Measurements from ENCODE around the gene MMGT1. TPM values are rescaled to one million over a fixed set of nuclear protein-coding genes. Genes with fewer than 3 reads are reported as not detected.

The MMGT1 gene
- total RNA-seq, 1 experiment from 2014 or later = 22.6 TPM

- Histone ChIP-seq H3K14ac (ENCODE audit: insufficient read depth, low read length) (no peak overlapping the region), H2BK12ac (ENCODE audit: insufficient read length, low read depth, low read length) (no peak overlapping the region), H3K79me2 (ENCODE audit: insufficient read depth, low read length) (0 out of 2 replicates have a peak, but pooled peaks cover 2% of the 10 kb centered on the region), H3T11ph (ENCODE audit: low read length) (no peak overlapping the region), H3K4me1 (ENCODE audit: insufficient read depth, low read length) (no peaks in the 10 kb centered on the region), H3K4me2 (ENCODE audit: insufficient read depth, insufficient read length, low read length) (no peak overlapping the region), H3K23me2 (ENCODE audit: insufficient read length, low read depth, low read length, poor library complexity, severe bottlenecking) (no peaks in the 10 kb centered on the region), H2BK20ac (ENCODE audit: low read depth, low read length, poor library complexity, severe bottlenecking) (no peak overlapping the region), H4K5ac (ENCODE audit: insufficient read length, low read depth, low read length) (no peak overlapping the region), H2BK15ac (ENCODE audit: low read depth, low read length) (no peak overlapping the region), H3K56ac (ENCODE audit: insufficient read length, low read depth, low read length) (no peak overlapping the region), H3K4ac (ENCODE audit: low read depth, low read length) (no peak overlapping the region), H3K9ac (ENCODE audit: extremely low read depth, insufficient read length, low read length) (no peak overlapping the region), H3K79me1 (ENCODE audit: insufficient read depth, low read depth, low read length, poor library complexity, severe bottlenecking) (no peaks in the 10 kb centered on the region), H3K27me3 (ENCODE audit: insufficient read depth, low read length) (no peaks in the 10 kb centered on the region), H3K23ac (ENCODE audit: insufficient read length, low read depth, low read length) (no peak overlapping the region), H4K8ac (replicated peaks; ENCODE audit: insufficient read length, low read depth, low read length) (no peak overlapping the region), H3K9me3 (ENCODE audit: control insufficient read depth, low read depth, low read length) (peaks cover 47% of the 10 kb centered on the region), H2BK120ac (ENCODE audit: low read depth, low read length, poor library complexity, severe bottlenecking) (no peak overlapping the region), H2BK5ac (ENCODE audit: insufficient read length, low read length) (no peak overlapping the region), H4K20me1 (ENCODE audit: control insufficient read depth, insufficient read depth, insufficient read length) (no peaks in the 10 kb centered on the region), H3K18ac (ENCODE audit: insufficient read length, low read depth, low read length) (no peak overlapping the region), H2AFZ (ENCODE audit: low read length) (no peak overlapping the region), H2AK5ac (ENCODE audit: insufficient read length, low read length) (no peak overlapping the region), H3K27ac (ENCODE audit: insufficient read length, low read depth, low read length) (no peak overlapping the region), H4K91ac (ENCODE audit: insufficient read length, low read depth, low read length) (no peak overlapping the region)
- no peak for DNase-seq
- WGBS (ENCODE audit: extremely low coverage, insufficient read length, low lambda C conversion rate) = no CpG with 5 or more reads among the region's 1 CpG
- Mint-ChIP-seq H3K4me1 (peaks cover 15 to 17% of the 10 kb centered on the region in 2 experiments), H3K36me3 (ENCODE audit: insufficient read depth in 1 of 3, low read depth in 3 of 3) (no peaks in the 10 kb centered on the region; a peak in 2 of 7 replicates), H3K27me3 (ENCODE audit: low read depth) (peaks cover 7% of the 10 kb centered on the region), H3K4me3 (no peak overlapping the region), H3K9me3 (peaks cover 69 to 73% of the 10 kb centered on the region in 2 experiments), H3K27ac (no peak overlapping the region)
- TF ChIP-seq CTCF (conservative IDR thresholded peaks at IDR 0.05) = no peak
Observed at GRCh38 chrX:135982860-135983259, 9.1 kb upstream of the MMGT1 start.

Measured in H9 (cell line).